MM.1S (cell line): Measurements from ENCODE around the gene OSGIN1.

Source experiments
- EZH2 ChIP-seq: fragments of 300-600 bp; sonication (generic); optimal IDR thresholded peaks from 2 replicates; pipeline ENCODE3; 2017; ENCODE audit warnings: low read depth, mild to moderate bottlenecking, antibody characterized with exemption, low read length, mixed read lengths
- TF ChIP-seq, protein P1 (sequence below): fragments of 300-600 bp; sonication (generic); IDR thresholded peaks from 2 replicates; pipeline ENCODE4 v1.5.1; 2016; ENCODE audit warnings: antibody characterized with exemption, low read length, mixed read lengths

GRCh38 chr16:83983491-83983890 is 30.5 kb downstream of the OSGIN1 start:
- TF ChIP-seq, protein P1, sequence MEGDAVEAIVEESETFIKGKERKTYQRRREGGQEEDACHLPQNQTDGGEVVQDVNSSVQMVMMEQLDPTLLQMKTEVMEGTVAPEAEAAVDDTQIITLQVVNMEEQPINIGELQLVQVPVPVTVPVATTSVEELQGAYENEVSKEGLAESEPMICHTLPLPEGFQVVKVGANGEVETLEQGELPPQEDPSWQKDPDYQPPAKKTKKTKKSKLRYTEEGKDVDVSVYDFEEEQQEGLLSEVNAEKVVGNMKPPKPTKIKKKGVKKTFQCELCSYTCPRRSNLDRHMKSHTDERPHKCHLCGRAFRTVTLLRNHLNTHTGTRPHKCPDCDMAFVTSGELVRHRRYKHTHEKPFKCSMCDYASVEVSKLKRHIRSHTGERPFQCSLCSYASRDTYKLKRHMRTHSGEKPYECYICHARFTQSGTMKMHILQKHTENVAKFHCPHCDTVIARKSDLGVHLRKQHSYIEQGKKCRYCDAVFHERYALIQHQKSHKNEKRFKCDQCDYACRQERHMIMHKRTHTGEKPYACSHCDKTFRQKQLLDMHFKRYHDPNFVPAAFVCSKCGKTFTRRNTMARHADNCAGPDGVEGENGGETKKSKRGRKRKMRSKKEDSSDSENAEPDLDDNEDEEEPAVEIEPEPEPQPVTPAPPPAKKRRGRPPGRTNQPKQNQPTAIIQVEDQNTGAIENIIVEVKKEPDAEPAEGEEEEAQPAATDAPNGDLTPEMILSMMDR = no peak
- no peak for TF ChIP-seq EZH2
